ENCODE measurements around the gene MRGPRX1. TPM values are rescaled to one million over a fixed set of nuclear protein-coding genes. Genes with fewer than 3 reads are reported as not detected.
"Not testable (repeated sequence)": the region's sequence is repeated elsewhere in the genome, so short reads cannot be mapped to it uniquely, and the experiment has no call there.

MRGPRX1 gene
- polyA plus RNA-seq (2013, experiment 1 of 2; ENCODE audit: insufficient read length) = not detected
- polyA plus RNA-seq (2013, experiment 2 of 2; ENCODE audit: insufficient read length) = not detected

DNA sequence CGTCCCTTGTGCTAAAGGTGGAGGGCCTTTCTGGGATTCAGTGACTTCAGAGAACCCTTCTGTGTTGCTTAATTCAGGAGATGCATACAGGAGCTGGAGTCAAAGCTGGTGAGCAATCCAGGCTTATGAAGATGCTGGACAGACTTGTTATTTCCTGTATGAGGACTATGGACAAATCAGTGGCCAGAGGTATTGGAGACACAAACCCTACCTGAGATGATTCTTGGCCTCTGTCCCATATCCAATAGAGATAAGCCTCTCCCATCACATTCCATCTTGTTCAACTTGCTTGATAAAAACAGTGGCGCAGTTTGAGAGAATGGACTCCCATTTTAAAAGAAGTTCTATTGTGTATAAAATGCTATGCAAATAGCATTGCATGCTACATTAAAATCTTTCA, at the start of gene MRGPRX1:
Gene MRGPRX1 (minus strand): TSS at position 101 of the 400 bp plus-strand sequence. CDS start 4,630 bp downstream, outside the sequence.
- DNase-seq = no peak

DNA sequence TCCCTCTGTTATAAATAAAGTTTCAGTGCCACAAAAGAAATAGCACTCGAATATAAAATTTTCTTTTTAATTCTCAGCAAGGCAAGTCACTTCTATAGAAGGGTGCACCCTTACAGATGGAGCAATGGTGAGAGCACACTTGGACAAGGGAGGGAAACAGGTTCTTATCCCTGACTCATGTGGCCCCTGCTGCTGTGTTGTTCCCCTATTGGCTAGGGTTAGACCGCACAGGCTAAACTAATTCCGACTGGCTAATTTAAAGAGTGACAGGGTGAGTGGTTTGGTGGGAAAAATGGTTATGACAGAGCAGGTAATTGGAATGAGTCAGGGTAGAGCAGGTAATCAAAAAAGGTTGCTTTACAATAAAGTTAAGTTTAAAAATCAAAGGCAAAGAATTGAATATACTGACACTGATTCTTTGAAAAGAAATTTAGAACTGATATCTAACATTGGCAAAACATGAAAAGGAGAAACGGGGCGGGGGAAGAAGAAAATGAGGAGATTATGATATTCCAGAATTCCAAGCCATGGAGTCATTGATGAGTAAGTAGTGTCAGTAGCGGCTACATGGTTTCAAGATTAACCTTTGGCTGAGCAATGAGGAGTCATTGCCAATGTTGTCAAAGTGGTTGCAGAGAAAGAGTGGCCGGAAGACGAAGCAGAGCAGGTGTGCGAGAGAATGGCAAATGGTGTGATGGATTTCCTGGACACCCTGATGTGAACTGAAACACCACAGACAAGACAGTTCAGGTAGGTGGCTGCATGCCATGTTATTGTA, 48.4 kb upstream of the MRGPRX1 start:
- DNase-seq = no peak

DNA sequence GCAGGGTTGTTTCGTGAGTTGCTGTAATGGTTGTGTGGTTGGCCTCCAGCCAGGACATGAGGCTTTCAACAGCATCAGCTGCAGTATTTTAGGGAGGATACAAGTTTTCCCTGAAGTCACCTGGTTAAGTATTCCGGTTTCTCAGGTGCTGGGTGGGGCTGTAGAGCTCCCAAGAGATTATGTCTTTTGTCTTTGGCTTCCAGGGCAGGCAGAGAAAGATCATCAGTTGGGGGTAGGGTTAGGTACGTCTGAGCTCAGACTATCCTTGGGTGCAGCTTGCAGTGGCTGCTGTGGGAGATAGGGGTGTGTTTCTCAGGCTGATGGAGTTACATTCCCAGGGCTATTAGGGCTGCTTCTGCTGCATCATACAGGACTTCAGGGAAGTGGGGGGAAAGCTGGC, 47.5 kb upstream of the MRGPRX1 start:
- DNase-seq = no peak

DNA sequence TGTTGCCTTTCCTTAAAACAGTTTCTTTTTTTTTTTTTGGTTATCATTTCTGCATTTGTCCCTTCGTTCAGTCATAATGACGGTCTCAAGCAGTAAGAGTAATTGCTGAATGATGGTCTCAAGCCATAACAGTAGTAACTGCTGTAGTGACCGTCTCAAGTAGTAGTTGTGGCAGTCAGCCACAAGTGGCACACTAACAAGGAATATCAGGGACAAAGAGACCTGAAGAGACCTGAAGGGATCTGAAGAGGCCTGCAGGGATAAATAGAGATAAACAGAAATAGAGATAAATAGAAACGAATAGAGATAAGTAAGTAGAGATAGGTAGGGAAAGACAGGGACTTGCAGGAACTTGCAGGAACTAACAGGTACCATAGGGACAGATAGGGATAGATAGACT, 42.7 kb upstream of the MRGPRX1 start:
- no peak for DNase-seq

DNA sequence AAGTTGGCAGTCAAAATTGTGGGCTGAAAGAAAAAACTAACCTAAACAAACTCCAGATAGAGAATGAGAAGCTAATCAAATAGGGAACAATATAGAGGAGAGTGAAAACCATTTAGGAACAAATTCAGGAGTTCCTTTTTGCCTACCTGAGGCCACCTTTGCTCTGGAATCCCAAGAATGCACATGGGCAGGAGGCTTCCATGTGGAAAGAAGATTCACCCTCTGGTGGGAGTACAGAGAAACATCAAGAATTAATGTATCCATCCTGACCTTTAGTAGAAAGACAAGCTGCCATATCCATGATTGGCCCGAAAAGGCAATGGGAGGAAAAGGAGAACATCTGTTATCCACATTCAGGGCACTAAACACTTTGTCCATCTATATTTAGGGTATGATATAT, 35.0 kb upstream of the MRGPRX1 start:
- no peak for DNase-seq

DNA sequence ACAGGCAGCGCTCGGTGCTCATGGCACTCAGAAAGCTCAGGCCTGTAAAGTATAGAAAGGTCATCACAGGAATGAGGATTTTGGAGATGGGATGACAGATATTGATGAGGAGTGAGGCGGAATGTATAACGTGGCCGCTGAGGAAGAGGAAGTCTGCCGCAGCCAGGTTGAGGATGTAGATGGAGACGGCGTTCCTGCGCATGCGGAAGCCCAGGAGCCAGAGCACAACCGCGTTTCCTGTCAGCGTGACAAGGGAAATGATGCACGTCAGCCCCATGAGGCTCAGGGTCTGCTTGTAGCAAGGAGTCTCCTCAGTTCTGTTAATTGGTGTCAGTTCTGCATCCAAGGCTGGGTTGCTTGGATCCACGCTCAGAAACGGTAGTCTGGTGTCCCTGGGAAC, 33.1 kb upstream of the MRGPRX1 start:
- no peak for DNase-seq

DNA sequence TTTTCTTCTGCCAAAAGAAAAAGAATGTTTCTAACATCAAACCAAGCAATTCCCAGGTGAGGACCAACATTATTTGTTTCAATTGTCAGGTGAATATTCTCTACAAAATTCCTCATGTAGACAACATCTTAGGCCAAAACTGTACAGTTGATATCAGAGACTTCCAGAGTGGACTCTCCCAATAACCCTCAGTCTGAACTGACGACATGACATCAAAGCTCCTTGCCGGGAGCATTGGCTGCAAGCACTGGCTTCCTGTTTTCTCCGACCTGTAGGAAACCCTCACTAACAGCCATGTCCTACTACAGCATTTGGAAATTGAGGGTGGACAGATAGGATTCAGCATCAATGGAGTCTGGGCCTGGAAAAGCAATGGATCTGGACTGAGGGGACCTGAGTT, 30.5 kb upstream of the MRGPRX1 start:
- DNase-seq = no peak

DNA sequence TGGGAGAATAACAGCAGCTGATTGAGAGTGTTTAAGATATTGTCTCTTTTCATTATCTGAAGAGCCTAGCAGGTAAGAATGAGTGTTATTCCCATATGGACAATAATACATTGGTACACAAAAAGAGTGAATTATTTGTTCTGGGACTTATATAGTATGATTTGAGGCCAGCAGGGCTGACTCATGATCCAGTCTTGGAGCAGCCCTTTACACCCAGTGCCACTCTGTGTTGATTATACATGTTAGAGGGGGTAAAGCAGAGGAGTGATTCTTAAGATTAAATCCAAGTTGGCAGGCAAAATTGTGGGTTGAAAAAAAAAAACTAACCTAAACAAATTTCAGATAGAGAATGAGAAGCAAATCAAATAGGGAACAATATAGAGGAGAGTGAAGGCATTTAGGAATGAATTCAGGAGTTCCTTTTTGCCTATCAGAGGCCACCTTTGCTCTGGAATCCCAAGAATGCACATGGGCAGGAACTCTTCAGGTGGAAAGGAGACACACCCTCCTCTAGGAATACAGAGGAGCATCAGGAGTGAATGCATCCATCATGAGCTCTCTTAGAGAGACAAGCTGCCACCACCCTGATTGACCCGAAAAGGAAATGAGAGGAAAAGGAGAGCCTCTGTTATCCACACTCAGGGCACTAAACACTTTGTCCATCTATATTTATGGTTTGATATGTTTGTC, 19.2 kb upstream of the MRGPRX1 start:
- DNase-seq = no peak

DNA sequence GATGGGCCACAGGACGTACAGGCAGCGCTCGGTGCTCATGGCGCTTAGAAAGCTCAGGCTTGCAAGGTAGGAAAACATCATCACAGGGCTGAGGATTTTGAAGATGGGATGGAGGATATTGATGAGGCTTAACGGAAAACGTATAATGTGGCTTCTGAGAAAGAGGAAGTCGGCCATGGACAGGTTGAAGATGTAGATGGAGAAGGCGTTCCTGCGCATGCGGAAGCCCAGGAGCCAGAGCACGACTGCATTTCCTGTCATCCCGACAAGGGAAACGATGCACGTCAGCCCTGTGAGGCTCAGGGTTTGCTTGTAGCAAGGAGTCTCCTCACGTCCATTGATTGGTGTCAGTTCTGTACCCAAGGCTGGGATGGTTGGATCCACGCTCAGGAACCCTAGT, 17.4 kb upstream of the MRGPRX1 start:
- DNase-seq = no peak

DNA sequence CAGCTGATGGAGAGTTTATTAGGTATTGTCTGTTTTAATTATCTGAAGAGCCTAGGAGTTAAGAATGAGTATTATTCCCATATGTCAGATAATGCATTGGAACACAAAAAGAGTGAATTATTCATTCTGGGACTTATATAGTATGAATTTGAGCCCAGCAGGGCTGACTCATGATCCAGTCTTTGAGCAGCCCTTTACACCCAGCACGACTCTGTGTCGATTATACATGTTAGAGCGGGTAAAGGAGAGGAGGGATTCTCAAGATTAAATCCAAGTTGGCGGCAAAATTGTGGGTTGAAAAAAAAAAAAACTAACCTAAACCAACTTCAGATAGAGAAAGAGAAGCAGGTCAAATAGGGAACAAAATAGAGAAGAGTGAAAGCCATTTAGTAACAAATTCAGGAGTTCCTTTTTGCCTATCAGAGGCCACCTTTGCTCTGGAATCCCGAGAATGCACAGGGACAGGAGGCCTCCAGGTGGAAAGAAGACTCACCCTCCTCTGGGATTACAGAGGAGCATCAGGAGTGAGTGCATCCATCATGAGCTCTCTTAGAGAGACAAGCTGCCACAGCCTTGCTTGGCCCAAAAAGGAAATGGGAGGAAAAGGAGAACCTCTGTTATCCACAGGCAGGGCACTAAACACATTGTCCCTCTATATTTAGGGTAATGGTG, 3.1 kb downstream of the MRGPRX1 start:
- no peak for DNase-seq

DNA sequence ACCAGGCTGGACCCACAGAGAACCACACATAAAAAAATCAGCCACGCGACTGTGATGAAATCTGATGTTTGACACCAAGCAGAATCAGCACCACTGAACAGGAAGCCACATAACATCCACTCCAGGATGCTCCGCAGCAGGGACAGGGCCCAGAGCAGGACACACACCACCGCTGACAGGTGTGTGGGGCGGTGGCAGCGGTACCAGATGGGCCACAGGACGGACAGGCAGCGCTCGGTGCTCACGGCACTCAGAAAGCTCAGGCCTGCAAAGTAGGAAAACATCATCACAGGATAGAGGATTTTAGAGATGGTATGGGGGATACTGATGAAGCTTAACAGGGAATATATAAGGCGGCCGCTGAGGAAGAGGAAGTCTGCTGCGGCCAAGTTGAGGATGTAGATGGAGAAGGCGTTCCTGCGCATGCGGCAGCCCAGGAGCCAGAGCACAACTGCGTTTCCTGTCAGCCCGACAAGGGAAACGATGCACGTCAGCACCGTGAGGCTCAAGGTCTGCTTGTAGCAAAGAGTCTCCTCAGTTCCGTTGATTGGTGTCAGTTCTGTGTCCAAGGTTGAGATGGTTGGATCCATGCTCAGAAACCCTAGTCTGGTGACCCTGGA, 4.9 kb downstream of the MRGPRX1 start:
- no peak for DNase-seq

DNA sequence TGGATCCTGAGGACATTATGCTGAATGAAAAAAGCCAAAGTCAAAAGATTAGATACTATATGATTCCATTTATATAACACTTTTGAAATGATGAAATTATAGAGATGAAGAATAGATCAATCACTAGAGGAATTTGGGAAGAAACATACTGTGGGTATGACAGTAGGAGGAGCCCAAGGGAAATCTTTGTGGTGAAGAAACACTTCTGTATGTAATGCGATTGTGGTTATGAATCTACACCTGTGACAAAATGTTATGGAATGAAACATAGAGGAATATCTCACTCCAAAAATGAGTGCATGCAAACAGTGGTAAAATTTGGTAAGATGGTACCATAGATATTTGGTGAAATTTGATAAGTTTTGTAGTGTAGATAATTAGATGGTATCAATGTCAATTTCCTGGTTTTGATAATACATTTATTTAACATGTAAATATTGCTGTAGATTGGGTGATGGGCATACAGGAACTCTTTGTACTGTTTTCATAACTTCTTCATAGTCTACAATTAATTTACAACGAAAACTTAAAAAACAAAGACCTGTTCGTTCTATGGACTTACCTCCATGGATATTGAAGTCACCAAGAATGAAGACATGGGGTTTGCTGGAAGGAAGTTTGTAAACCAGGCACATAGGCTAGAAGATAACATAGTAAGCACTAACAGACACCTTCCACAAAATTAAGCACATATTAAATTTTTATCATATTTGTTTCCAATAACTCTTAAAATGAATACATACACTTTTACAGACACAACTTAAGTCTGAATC, 11.5 kb downstream of the MRGPRX1 start:
- no peak for DNase-seq

DNA sequence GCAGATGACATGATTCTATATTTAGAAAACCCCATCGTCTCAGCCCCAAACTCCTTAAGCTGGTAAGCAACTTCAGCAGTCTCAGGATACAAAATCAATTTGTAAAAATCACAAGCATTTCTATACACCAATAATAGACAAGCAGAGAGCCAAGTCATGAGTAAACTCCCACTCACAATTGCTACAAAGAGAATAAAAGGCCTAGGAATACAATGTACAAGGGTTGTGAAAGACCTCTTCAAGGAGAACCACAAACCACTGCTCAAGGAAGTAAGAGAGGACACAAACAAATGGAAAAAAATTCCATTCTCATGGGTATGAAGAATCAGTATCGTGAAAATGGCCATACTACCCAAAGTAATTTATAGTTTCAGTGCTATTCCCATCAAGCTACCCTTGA, 13.8 kb downstream of the MRGPRX1 start:
- DNase-seq = not testable (repeated sequence)

DNA sequence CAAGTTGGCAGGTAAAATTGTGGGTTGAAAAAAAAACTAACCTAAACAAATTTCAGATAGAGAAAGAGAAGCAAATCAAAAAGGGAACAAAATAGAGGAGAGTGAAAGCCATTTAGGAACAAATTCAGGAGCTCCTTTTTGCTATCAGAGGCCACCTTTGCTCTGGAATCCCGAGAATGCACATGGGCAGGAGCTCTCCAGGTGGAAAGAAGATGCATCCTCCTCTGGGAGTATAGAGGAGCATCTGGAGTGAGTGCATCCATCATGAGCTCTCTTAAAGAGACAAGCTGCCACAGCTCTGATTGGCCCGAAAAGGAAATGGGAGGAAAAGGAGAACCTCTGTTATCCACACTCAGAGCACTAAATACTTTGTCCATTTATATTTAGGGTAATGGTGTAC, 26.3 kb downstream of the MRGPRX1 start:
- no peak for DNase-seq

DNA sequence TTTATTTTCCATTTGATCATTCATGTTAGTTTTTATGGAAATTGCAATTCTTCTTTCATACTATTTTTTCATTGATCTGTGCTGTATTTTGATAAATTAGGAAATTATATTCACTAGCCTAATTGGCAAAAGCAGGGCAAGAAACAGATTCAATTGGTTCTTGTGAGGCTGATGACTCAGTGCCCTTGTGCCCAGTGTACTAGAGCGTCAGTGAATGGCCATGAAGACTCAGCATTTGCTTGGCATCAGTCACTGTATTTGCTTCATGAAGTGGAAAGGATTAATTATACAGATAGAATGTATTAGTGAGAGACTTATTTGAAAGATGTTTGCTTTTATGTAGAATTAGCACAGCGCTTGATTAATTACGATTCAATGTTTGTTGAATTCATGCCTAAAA, 31.8 kb downstream of the MRGPRX1 start:
- no peak for DNase-seq

DNA sequence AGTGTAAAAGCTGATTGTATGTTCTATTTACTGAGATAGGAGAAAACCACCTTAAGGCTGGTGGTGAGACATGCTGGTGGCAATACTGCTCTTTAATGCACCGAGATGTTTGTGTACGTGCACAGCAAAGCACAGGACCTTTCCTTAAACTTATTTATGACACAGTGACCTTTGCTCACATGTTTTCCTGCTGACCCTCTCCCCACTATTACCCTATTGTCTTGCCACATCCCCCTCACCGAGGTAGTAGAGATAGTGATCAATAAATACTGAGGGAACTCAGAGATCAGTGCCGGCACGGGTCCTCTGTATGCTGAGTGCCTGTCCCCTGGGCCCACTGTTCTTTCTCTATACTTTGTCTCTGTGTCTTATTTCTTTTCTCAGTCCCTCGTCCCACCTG, 38.6 kb downstream of the MRGPRX1 start:
- DNase-seq = not testable (repeated sequence)

DNA sequence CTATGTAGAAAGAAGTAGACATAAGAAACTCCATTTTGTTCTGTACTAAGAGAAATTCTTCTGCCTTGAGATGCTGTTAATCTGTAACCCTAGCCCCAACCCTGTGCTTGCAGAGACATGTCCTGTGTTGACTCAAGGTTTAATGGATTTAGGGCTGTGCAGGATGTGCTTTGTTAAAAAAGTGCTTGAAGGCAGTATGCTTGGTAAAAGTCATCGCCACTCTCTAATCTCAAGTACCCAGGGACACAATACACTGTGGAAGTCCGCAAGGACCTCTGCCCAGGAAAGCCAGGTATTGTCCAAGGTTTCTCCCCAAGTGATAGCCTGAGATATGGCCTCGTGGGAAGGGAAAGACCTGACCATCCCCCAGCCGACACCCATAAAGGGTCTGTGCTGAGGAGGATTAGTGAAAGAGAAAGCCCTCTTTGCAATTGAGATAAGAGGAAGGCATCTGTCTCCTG, 39.0 kb downstream of the MRGPRX1 start:
- not testable (repeated sequence) for DNase-seq

DNA sequence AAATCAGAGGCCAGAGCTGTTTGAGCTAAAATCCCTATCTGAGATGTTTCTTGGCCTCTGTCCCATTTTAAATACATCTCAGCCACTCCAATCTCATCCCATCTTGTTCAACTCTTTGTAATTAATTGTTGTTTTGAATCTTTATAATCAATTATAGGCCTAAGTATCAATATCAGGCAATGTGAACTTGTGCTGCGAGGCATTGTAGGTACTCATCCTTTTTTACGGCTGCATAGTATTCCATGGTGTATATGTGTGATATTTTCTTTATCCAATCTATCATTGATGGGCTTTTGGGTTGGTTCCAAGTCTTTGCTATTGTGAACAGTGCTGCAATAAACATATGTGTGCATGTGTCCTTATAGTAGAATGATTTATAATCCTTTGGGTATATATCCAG, 47.5 kb downstream of the MRGPRX1 start:
- DNase-seq = not testable (repeated sequence)

DNA sequence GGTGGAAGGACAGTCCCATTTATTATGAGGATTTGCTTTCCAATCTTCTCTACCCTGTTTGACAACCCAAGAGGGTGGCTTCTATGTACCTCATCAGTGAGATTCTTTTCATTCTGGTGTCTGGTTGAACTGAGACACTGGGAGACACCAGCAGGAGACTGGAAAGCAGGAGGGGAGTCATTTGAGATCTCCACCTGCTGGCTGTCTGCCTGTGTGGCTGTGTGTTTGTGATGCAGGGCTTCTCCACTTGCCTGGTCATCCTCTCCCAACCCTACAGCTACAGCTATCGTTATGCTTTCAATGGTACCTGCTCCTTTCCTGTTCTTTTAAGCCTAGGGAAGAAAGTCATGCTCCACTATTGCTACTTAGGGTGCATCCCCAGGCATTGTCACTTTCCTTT, 48.6 kb downstream of the MRGPRX1 start:
- DNase-seq = no peak

All from fibroblast of skin of scalp (primary cell).